SU-DHL-6 (cell line): ENCODE data around the gene ARL16.

Experiments
- CTCF ChIP-seq: fragments of 200-600 bp; sonication (generic); IDR thresholded peaks from one replicate; pipeline ENCODE4 v1.5.1; 2017; ENCODE audit warnings: antibody characterized with exemption, mild to moderate bottlenecking, low read length, moderate library complexity; ENCODE audit not compliant: insufficient read depth, poor library complexity, severe bottlenecking
- EZH2phosphoT487 ChIP-seq: fragments of 200-600 bp; sonication (generic), shearing (Covaris generic); conservative IDR thresholded peaks from 2 replicates; pipeline ENCODE4 v1.6.1; 2018; ENCODE audit warnings: mild to moderate bottlenecking, antibody characterized with exemption, low read length, moderate library complexity, mixed read lengths

GRCh38 chr17:81648013-81648706, 35.4 kb downstream of the ARL16 start:
- TF ChIP-seq CTCF (no peak), EZH2phosphoT487 (no peak)
